Stimulated activated memory B cell treated with anti-CD40 and anti-IgM and Interleukin-4, amounts not matched to agents 10 μg/mL and 1 μg/mL and 100 μg/mL, for 72 hours (primary cell): Measurements from ENCODE around the gene DSN1.
"Not testable (repeated sequence)": the region's sequence is repeated elsewhere in the genome, so short reads cannot be mapped to it uniquely, and the experiment has no call there.

ENCODE experiments used
- ATAC-seq: fragments of 150-1000 bp; cut with Tn5 transposase; 2 replicates; pipeline ENCODE4 v1.10.0; 2021
- H3K27ac Mint-ChIP-seq: one replicate; pipeline ENCODE4 v1.8.0; 2022; ENCODE audit warnings: mild to moderate bottlenecking, mixed read lengths
- H3K27me3 Mint-ChIP-seq: one replicate; pipeline ENCODE4 v1.8.0; 2022; ENCODE audit warnings: mixed read lengths
- H3K36me3 Mint-ChIP-seq: one replicate; pipeline ENCODE4 v1.8.0; 2022; ENCODE audit warnings: mixed read lengths
- H3K4me1 Mint-ChIP-seq: one replicate; pipeline ENCODE4 v1.8.0; 2022; ENCODE audit warnings: mixed read lengths
- H3K4me3 Mint-ChIP-seq: one replicate; pipeline ENCODE4 v1.8.0; 2022; ENCODE audit warnings: mild to moderate bottlenecking, moderate library complexity, mixed read lengths
- H3K9me3 Mint-ChIP-seq: one replicate; pipeline ENCODE4 v1.8.0; 2022; ENCODE audit warnings: mixed read lengths

The DSN1 gene

GRCh38 chr20:36804425-36804824 lies 30.9 kb upstream of the DSN1 start:
- Mint-ChIP-seq H3K4me1 (peaks cover 9% of the 10 kb centered on the region), H3K27me3 (no peaks in the 10 kb centered on the region), H3K9me3 (no peaks in the 10 kb centered on the region), H3K36me3 (peaks cover 83% of the 10 kb centered on the region), H3K27ac (no peak overlapping the region), H3K4me3 (no peak overlapping the region)
- no peak for ATAC-seq

GRCh38 chr20:36802326-36803222 lies 29.0 kb upstream of the DSN1 start:
- Mint-ChIP-seq H3K27ac (no peak overlapping the region), H3K9me3 (no peaks in the 10 kb centered on the region), H3K4me1 (no peaks in the 10 kb centered on the region), H3K36me3 (peaks cover 86% of the 10 kb centered on the region), H3K4me3 (no peak overlapping the region), H3K27me3 (no peaks in the 10 kb centered on the region)
- ATAC-seq: no peak

GRCh38 chr20:36800410-36800809 lies 26.8 kb upstream of the DSN1 start:
- Mint-ChIP-seq H3K27ac (no peak overlapping the region), H3K4me3 (no peak overlapping the region), H3K9me3 (no peaks in the 10 kb centered on the region), H3K36me3 (peaks cover 88% of the 10 kb centered on the region), H3K4me1 (no peaks in the 10 kb centered on the region), H3K27me3 (no peaks in the 10 kb centered on the region)
- no peak for ATAC-seq

- peaks cover 80% of the 10 kb centered on the region for H3K36me3 Mint-ChIP-seq
- H3K4me3 Mint-ChIP-seq, ATAC-seq, H3K27me3 Mint-ChIP-seq, H3K4me1 Mint-ChIP-seq, H3K9me3 Mint-ChIP-seq, H3K27ac Mint-ChIP-seq: not testable (repeated sequence)
Measured at GRCh38 chr20:36799313-36799712, 25.8 kb upstream of the DSN1 start.

- H3K27ac Mint-ChIP-seq: no peak overlapping the region
- H3K36me3 Mint-ChIP-seq: peaks cover 71% of the 10 kb centered on the region
- H3K27me3 Mint-ChIP-seq: no peaks in the 10 kb centered on the region
- no peaks in the 10 kb centered on the region for H3K9me3 Mint-ChIP-seq
- H3K4me1 Mint-ChIP-seq: peaks cover 6% of the 10 kb centered on the region
- ATAC-seq: no peak
- H3K4me3 Mint-ChIP-seq: no peak overlapping the region
Measured at GRCh38 chr20:36796875-36797274, 23.3 kb upstream of the DSN1 start.

- Mint-ChIP-seq H3K36me3 (peaks cover 75% of the 10 kb centered on the region), H3K4me1 (peaks cover 6% of the 10 kb centered on the region), H3K27ac (no peak overlapping the region), H3K4me3 (no peak overlapping the region), H3K27me3 (no peaks in the 10 kb centered on the region), H3K9me3 (no peaks in the 10 kb centered on the region)
- no peak for ATAC-seq
Measured at GRCh38 chr20:36796117-36796516, 22.6 kb upstream of the DSN1 start.

GRCh38 chr20:36795691-36796090 lies 22.1 kb upstream of the DSN1 start:
- no peaks in the 10 kb centered on the region for H3K27me3 Mint-ChIP-seq
- no peak overlapping the region for H3K4me3 Mint-ChIP-seq
- ATAC-seq: no peak
- H3K27ac Mint-ChIP-seq: no peak overlapping the region
- peaks cover 6% of the 10 kb centered on the region for H3K4me1 Mint-ChIP-seq
- H3K9me3 Mint-ChIP-seq: no peaks in the 10 kb centered on the region
- H3K36me3 Mint-ChIP-seq: peaks cover 71% of the 10 kb centered on the region

GRCh38 chr20:36794116-36794474 lies 20.5 kb upstream of the DSN1 start:
- ATAC-seq: no peak
- Mint-ChIP-seq H3K36me3 (peaks cover 56% of the 10 kb centered on the region), H3K4me1 (peaks cover 6% of the 10 kb centered on the region), H3K9me3 (no peaks in the 10 kb centered on the region), H3K4me3 (no peak overlapping the region), H3K27ac (no peak overlapping the region), H3K27me3 (no peaks in the 10 kb centered on the region)

GRCh38 chr20:36793294-36794115 lies 19.9 kb upstream of the DSN1 start:
- no peak for ATAC-seq
- H3K4me3 Mint-ChIP-seq: no peak overlapping the region

GRCh38 chr20:36792422-36792821 lies 18.9 kb upstream of the DSN1 start:
- peaks cover 44% of the 10 kb centered on the region for H3K36me3 Mint-ChIP-seq
- no peak overlapping the region for H3K27ac Mint-ChIP-seq
- H3K4me3 Mint-ChIP-seq: no peak overlapping the region
- H3K27me3 Mint-ChIP-seq: no peaks in the 10 kb centered on the region
- no peak for ATAC-seq
- peaks cover 6% of the 10 kb centered on the region for H3K4me1 Mint-ChIP-seq
- H3K9me3 Mint-ChIP-seq: no peaks in the 10 kb centered on the region

More at GRCh38 chr20:36793294-36794115, 19.9 kb upstream of the DSN1 start:
- Mint-ChIP-seq H3K27me3 (no peaks in the 10 kb centered on the region), H3K4me1 (peaks cover 6% of the 10 kb centered on the region), H3K9me3 (no peaks in the 10 kb centered on the region), H3K36me3 (peaks cover 52% of the 10 kb centered on the region), H3K27ac (no peak overlapping the region)

- ATAC-seq: no peak
- H3K27me3 Mint-ChIP-seq: no peaks in the 10 kb centered on the region
- no peaks in the 10 kb centered on the region for H3K9me3 Mint-ChIP-seq
- H3K4me3 Mint-ChIP-seq: no peak overlapping the region
- H3K36me3 Mint-ChIP-seq: peaks cover 41% of the 10 kb centered on the region
- peaks cover 6% of the 10 kb centered on the region for H3K4me1 Mint-ChIP-seq
- no peak overlapping the region for H3K27ac Mint-ChIP-seq
Measured at GRCh38 chr20:36791862-36792261, 18.3 kb upstream of the DSN1 start.

GRCh38 chr20:36786663-36787062 lies 13.1 kb upstream of the DSN1 start:
- H3K9me3 Mint-ChIP-seq: no peaks in the 10 kb centered on the region
- H3K4me3 Mint-ChIP-seq: no peak overlapping the region
- H3K4me1 Mint-ChIP-seq: no peaks in the 10 kb centered on the region
- ATAC-seq: no peak
- no peaks in the 10 kb centered on the region for H3K27me3 Mint-ChIP-seq
- no peak overlapping the region for H3K27ac Mint-ChIP-seq
- H3K36me3 Mint-ChIP-seq: peaks cover 43% of the 10 kb centered on the region

- Mint-ChIP-seq H3K27me3 (no peaks in the 10 kb centered on the region), H3K9me3 (no peaks in the 10 kb centered on the region), H3K4me3 (no peak overlapping the region), H3K27ac (no peak overlapping the region), H3K4me1 (no peaks in the 10 kb centered on the region), H3K36me3 (peaks cover 39% of the 10 kb centered on the region)
- no peak for ATAC-seq
Measured at GRCh38 chr20:36786246-36786645, 12.7 kb upstream of the DSN1 start.

- no peaks in the 10 kb centered on the region for H3K4me1 Mint-ChIP-seq
- H3K9me3 Mint-ChIP-seq: no peaks in the 10 kb centered on the region
- no peak overlapping the region for H3K27ac Mint-ChIP-seq
- H3K27me3 Mint-ChIP-seq: no peaks in the 10 kb centered on the region
- no peak overlapping the region for H3K4me3 Mint-ChIP-seq
- ATAC-seq: no peak
- peaks cover 39% of the 10 kb centered on the region for H3K36me3 Mint-ChIP-seq
Measured at GRCh38 chr20:36785308-36785707, 11.7 kb upstream of the DSN1 start.

GRCh38 chr20:36784900-36785299 lies 11.3 kb upstream of the DSN1 start:
- Mint-ChIP-seq H3K4me3 (no peak overlapping the region), H3K9me3 (no peaks in the 10 kb centered on the region)

GRCh38 chr20:36784116-36784515 lies 10.6 kb upstream of the DSN1 start:
- H3K27ac Mint-ChIP-seq: no peak overlapping the region
- H3K4me3 Mint-ChIP-seq: no peak overlapping the region
- peaks cover 39% of the 10 kb centered on the region for H3K36me3 Mint-ChIP-seq
- H3K9me3 Mint-ChIP-seq: no peaks in the 10 kb centered on the region
- no peaks in the 10 kb centered on the region for H3K27me3 Mint-ChIP-seq
- no peaks in the 10 kb centered on the region for H3K4me1 Mint-ChIP-seq
- no peak for ATAC-seq

More at GRCh38 chr20:36784900-36785299, 11.3 kb upstream of the DSN1 start:
- no peaks in the 10 kb centered on the region for H3K27me3 Mint-ChIP-seq
- H3K36me3 Mint-ChIP-seq: peaks cover 39% of the 10 kb centered on the region
- ATAC-seq: no peak
- H3K4me1 Mint-ChIP-seq: no peaks in the 10 kb centered on the region
- no peak overlapping the region for H3K27ac Mint-ChIP-seq
